Measurements from ENCODE around the gene PHLPP1.

GRCh38 chr18:63001861-63002260 lies 286.5 kb downstream of the PHLPP1 start:
- TF ChIP-seq CTCF (conservative IDR thresholded peaks at IDR 0.05; ENCODE audit: low read length) (no peak), EZH2phosphoT487 (IDR thresholded peaks at IDR 0.05; ENCODE audit: borderline replicate concordance, low read depth, low read length) (no peak)

All from OCI-LY7 (cell line).